H1 (cell line): ENCODE results near the gene SLC7A7. TPM values are rescaled to one million over a fixed set of nuclear protein-coding genes. Genes with fewer than 3 reads are reported as not detected.
A peak's percentile ranks its signal among the peaks of the same experiment; 100 is the strongest.

Experiments used
- CTCF ChIA-PET: fragments of 300-600 bp; sonication (Branson Sonifier 250); formaldehyde crosslinking; loops from one replicate; lab custom pipeline; 2021; ENCODE audit not compliant: partially characterized antibody; lab: Charles Lee
- POLR2A ChIA-PET: fragments of 300-600 bp; sonication (Branson Sonifier 250); formaldehyde crosslinking; loops from one replicate; lab custom pipeline; 2021; ENCODE audit warnings: inconsistent platforms; ENCODE audit not compliant: partially characterized antibody; lab: Charles Lee
- DNase-seq, 2 experiments: peaks; one replicate each; pipeline versions ENCODE4 v3.0.0 to v3.0.0-alpha.2; 2010 to 2022; ENCODE audit warnings: low spot score in 2 of 2, low read depth in 1 of 2, mixed read lengths in 1 of 2
- FAIRE-seq: peaks from 2 replicates; lab custom pipeline; 2011; peaks lifted over from hg19 to GRCh38; lab: Jason Lieb, UNC
- H2AFZ ChIP-seq: 2 replicates; pipeline ENCODE4 v1.8.1; 2012; ENCODE audit warnings: low read length, inconsistent platforms
- H2AK5ac ChIP-seq: 2 replicates; pipeline ENCODE4 v1.6.1; 2013; ENCODE audit warnings: low read depth, low read length
- H2BK120ac ChIP-seq: replicated peaks from 2 replicates; pipeline ENCODE3; 2013; ENCODE audit warnings: low read depth, low read length, inconsistent platforms
- H2BK12ac ChIP-seq: 2 replicates; pipeline ENCODE4 v1.6.1; 2013; ENCODE audit warnings: low read depth, low read length
- H2BK15ac ChIP-seq: 2 replicates; pipeline ENCODE4 v1.6.1; 2013; ENCODE audit warnings: low read length
- H2BK20ac ChIP-seq: 2 replicates; pipeline ENCODE4 v1.6.1; 2013; ENCODE audit warnings: low read length
- H2BK5ac ChIP-seq: 2 replicates; pipeline ENCODE4 v1.6.1; 2013; ENCODE audit warnings: low read depth, low read length
- H3K14ac ChIP-seq: 2 replicates; pipeline ENCODE4 v1.6.1; 2013; ENCODE audit warnings: inconsistent platforms; ENCODE audit not compliant: insufficient read length
- H3K18ac ChIP-seq: 2 replicates; pipeline ENCODE4 v1.6.1; 2013; ENCODE audit warnings: low read length; ENCODE audit errors: extremely low read depth
- H3K23ac ChIP-seq: 2 replicates; pipeline ENCODE4 v1.6.1; 2013; ENCODE audit warnings: inconsistent platforms; ENCODE audit not compliant: insufficient read length
- H3K23me2 ChIP-seq: 2 replicates; pipeline ENCODE4 v1.6.1; 2013; ENCODE audit warnings: low read depth, low read length
- H3K27ac ChIP-seq: 2 replicates; pipeline ENCODE4 v1.6.1; 2011; ENCODE audit warnings: low read depth, low read length, inconsistent platforms
- H3K27me3 ChIP-seq, 4 experiments: replicated peaks in 1 of 4; 1 replicate in 1 of 4; 2 replicates in 3 of 4; pipeline versions ENCODE4 v1.6.1 to v1.8.1; 2011 to 2013; ENCODE audit warnings: low read length in 3 of 4, mild to moderate bottlenecking in 3 of 4, inconsistent platforms in 2 of 4, mixed read lengths in 2 of 4, moderate library complexity in 1 of 4; ENCODE audit not compliant: control insufficient read depth in 3 of 4, insufficient read depth in 3 of 4; ENCODE audit errors: extremely low read depth in 1 of 4
- H3K36me3 ChIP-seq, 4 experiments: 2 replicates each; pipeline versions ENCODE4 v1.6.1 to v1.8.1; 2011 to 2013; ENCODE audit warnings: mild to moderate bottlenecking in 4 of 4, low read length in 3 of 4, moderate library complexity in 2 of 4, control low read depth in 1 of 4, inconsistent platforms in 1 of 4; ENCODE audit not compliant: insufficient read depth in 4 of 4, control insufficient read depth in 2 of 4
- H3K4ac ChIP-seq: replicated peaks from 2 replicates; pipeline ENCODE3; 2013; ENCODE audit warnings: low read length, low read depth, mixed read lengths, inconsistent platforms; ENCODE audit not compliant: insufficient read length
- H3K4me1 ChIP-seq, 4 experiments: replicated peaks in 1 of 4; 1 replicate in 1 of 4; 2 replicates in 3 of 4; pipeline versions ENCODE4 v1.6.1 to v1.8.1; 2011 to 2013; ENCODE audit warnings: low read length in 3 of 4, inconsistent platforms in 2 of 4, mixed read lengths in 1 of 4; ENCODE audit not compliant: insufficient read depth in 4 of 4, control insufficient read depth in 3 of 4
- H3K4me2 ChIP-seq, 2 experiments: 2 replicates each; pipeline versions ENCODE4 v1.6.1 to v1.8.1; 2011 to 2013; ENCODE audit warnings: low read depth in 2 of 2, low read length in 2 of 2, control low read depth in 1 of 2, inconsistent platforms in 1 of 2, mild to moderate bottlenecking in 1 of 2; ENCODE audit not compliant: insufficient read depth in 1 of 2
- H3K4me3 ChIP-seq, 4 experiments: fragments of 200-600, 300-600 bp in 1 of 4; sonication (generic), shearing (Covaris generic), sonication (Bioruptor Twin) in 1 of 4; 2 replicates each; pipeline versions ENCODE4 v1.5.1 to v1.8.1; 2011 to 2016; ENCODE audit warnings: low read length in 4 of 4, low read depth in 3 of 4, control low read depth in 2 of 4, inconsistent platforms in 2 of 4, mild to moderate bottlenecking in 2 of 4, mixed read lengths in 1 of 4, moderate library complexity in 1 of 4; ENCODE audit not compliant: insufficient read depth in 2 of 4; ENCODE audit errors: extremely low read depth in 1 of 4
- H3K56ac ChIP-seq: replicated peaks from 2 replicates; pipeline ENCODE3; 2013; ENCODE audit warnings: low read depth, mild to moderate bottlenecking, mixed read lengths, low read length, inconsistent platforms; ENCODE audit not compliant: insufficient read length
- H3K79me1 ChIP-seq: 2 replicates; pipeline ENCODE4 v1.6.1; 2013; ENCODE audit warnings: low read depth, low read length, control low read depth
- H3K79me2 ChIP-seq, 2 experiments: 2 replicates each; pipeline versions ENCODE4 v1.6.1 to v1.8.1; 2012 to 2013; ENCODE audit warnings: low read length in 2 of 2, mild to moderate bottlenecking in 2 of 2, inconsistent platforms in 1 of 2; ENCODE audit not compliant: insufficient read depth in 2 of 2, control insufficient read depth in 1 of 2
- H3K9ac ChIP-seq, 4 experiments: replicated peaks in 1 of 4; 1 replicate in 1 of 4; 2 replicates in 3 of 4; pipeline versions ENCODE4 v1.6.1 to v1.8.1; 2011 to 2013; ENCODE audit warnings: low read depth in 3 of 4, low read length in 3 of 4, control low read depth in 2 of 4, mild to moderate bottlenecking in 2 of 4, moderate library complexity in 2 of 4, inconsistent platforms in 1 of 4; ENCODE audit errors: extremely low read depth in 1 of 4
- H3K9me3 ChIP-seq, 2 experiments: 2 replicates each; pipeline versions ENCODE4 v1.6.1 to v1.8.1; 2012 to 2013; ENCODE audit warnings: mild to moderate bottlenecking in 2 of 2, moderate library complexity in 2 of 2, control low read depth in 1 of 2, inconsistent platforms in 1 of 2, low read depth in 1 of 2, low read length in 1 of 2, mixed read lengths in 1 of 2; ENCODE audit not compliant: insufficient read depth in 2 of 2
- H4K20me1 ChIP-seq, 2 experiments: replicated peaks in 1 of 2; 2 replicates each; pipeline versions ENCODE3 to v1.8.1; 2011 to 2013; ENCODE audit warnings: inconsistent platforms in 2 of 2, low read length in 2 of 2, mild to moderate bottlenecking in 1 of 2; ENCODE audit not compliant: insufficient read depth in 2 of 2, control insufficient read depth in 1 of 2
- H4K5ac ChIP-seq: 2 replicates; pipeline ENCODE4 v1.6.1; 2013; ENCODE audit warnings: low read length, low read depth, mixed read lengths, inconsistent platforms; ENCODE audit not compliant: insufficient read length
- H4K8ac ChIP-seq: 2 replicates; pipeline ENCODE4 v1.8.0; 2013; ENCODE audit warnings: mild to moderate bottlenecking, moderate library complexity, low read length, inconsistent platforms; ENCODE audit not compliant: insufficient read depth; ENCODE audit errors: extremely low read depth
- H4K91ac ChIP-seq: replicated peaks from 2 replicates; pipeline ENCODE3; 2013; ENCODE audit warnings: low read length, mixed read lengths, inconsistent platforms; ENCODE audit not compliant: insufficient read length
- WGBS, 2 experiments: shearing (Covaris generic) in 1 of 2; methylation state at CpG; one replicate each; pipeline versions ENCODE4 v1.1.6 to v1.1.7; 2013 to 2015; ENCODE audit warnings: low lambda C conversion rate in 2 of 2, mixed read lengths in 2 of 2, inconsistent platforms in 1 of 2, low coverage in 1 of 2, missing lambda C conversion rate in 1 of 2; ENCODE audit not compliant: insufficient replicate concordance in 2 of 2, insufficient coverage in 1 of 2, insufficient read length in 1 of 2; ENCODE audit errors: extremely low coverage in 1 of 2, missing lambda C conversion rate in 1 of 2; 5-methylcytosine and 5-hydroxymethylcytosine counted together
- polyA plus RNA-seq, 7 experiments: library from polyadenylated mRNA; depleted of rRNA in 3 of 7; stranded (reverse) in 5 of 7; unstranded in 2 of 7; fragments of >200 nt in 5 of 7; fragments of 200-250 nt in 2 of 7; gene quantifications; 1 replicate in 5 of 7; 2 replicates in 1 of 7; 4 replicates in 1 of 7; pipeline versions ENCODE4 v1.2.1 to v1.2.3, GENCODE V29; 2011 to 2013; ENCODE audit warnings: missing spikeins in 2 of 7, mixed read lengths in 2 of 7
- total RNA-seq: library from RNA; stranded (reverse); fragmentation: NEBNext Ultra II Directional; extraction: Animal tissue kit (Norgen Biotek cat#: 25700); gene quantifications from 2 replicates; pipeline ENCODE4 v1.2.1, GENCODE V29; 2021

Gene SLC7A7
- total and polyA plus RNA-seq, 2 of the 8 experiments (the other 6 are each of a cell fraction or from before 2014, with no cell fraction given): 5.8 to 14.9 TPM

DNA sequence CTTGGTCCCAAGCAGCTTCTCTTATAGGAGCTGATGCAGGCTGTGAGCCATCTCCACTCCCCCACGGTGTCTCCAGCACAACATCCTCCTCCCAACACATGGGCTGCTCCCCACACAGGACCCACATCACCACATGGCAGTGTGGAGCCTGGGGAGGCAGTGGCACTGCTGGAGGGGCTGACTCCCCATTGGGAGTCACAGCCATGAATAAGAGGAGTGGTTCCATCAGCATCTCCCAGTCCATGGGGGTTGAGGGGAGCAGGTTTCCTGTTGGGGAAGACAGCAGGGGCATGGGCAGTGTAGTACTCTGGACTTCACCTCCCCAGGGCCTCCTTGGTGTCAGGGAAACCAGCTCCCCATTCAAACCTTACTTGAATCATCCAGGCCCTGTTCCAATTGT, 89.2 kb downstream of the SLC7A7 start:
- no peak overlapping the region for H4K91ac ChIP-seq
- H2BK12ac ChIP-seq: no peak overlapping the region
- H3K56ac ChIP-seq: no peak overlapping the region
- H3K14ac ChIP-seq: no peak overlapping the region
- 0 out of 4 replicates have a peak, but pooled peaks cover 0 to 4% of the 10 kb centered on the region in 2 experiments for H3K9me3 ChIP-seq
- H3K18ac ChIP-seq: no peak overlapping the region
- no peaks in the 10 kb centered on the region for H3K27me3 ChIP-seq
- H3K9ac ChIP-seq: no peak overlapping the region
- H3K23me2 ChIP-seq: no peaks in the 10 kb centered on the region
- no peak overlapping the region for H3K4ac ChIP-seq
- H2AK5ac ChIP-seq: no peak overlapping the region
- ChIA-PET CTCF (interaction anchor here (0.9 to 1.4 kb wide), 5 partner anchors 34 to 156 kb away, joined by 3 to 4 read pairs (median 3); no protein-coding TSS in a partner anchor), POLR2A (interaction anchor here (0.6 kb wide), 1 partner anchor 70 kb away, joined by 3 read pairs; no protein-coding TSS in a partner anchor)
- no peaks in the 10 kb centered on the region for H3K4me1 ChIP-seq
- no peak overlapping the region for H3K4me3 ChIP-seq
- no peak overlapping the region for H2BK120ac ChIP-seq
- H4K8ac ChIP-seq: no peak overlapping the region
- H3K36me3 ChIP-seq: no peaks in the 10 kb centered on the region
- H4K20me1 ChIP-seq: no peaks in the 10 kb centered on the region
- no peak overlapping the region for H4K5ac ChIP-seq
- no peak overlapping the region for H2AFZ ChIP-seq
- H3K79me2 ChIP-seq: no peaks in the 10 kb centered on the region
- FAIRE-seq: no peak
- WGBS, 2 experiments: 100% methylated on average over 1 of the region's 1 CpG; no CpG with 5 or more reads in 1 of the 2 experiments
- no peak overlapping the region for H3K27ac ChIP-seq
- H3K79me1 ChIP-seq: no peaks in the 10 kb centered on the region
- peak in 1 of 2 experiments; percentile 36 for DNase-seq
- no peak overlapping the region for H2BK5ac ChIP-seq
- H2BK15ac ChIP-seq: 0 out of 2 replicates have a peak overlapping the region, but pooled peaks have one; percentile 21
- H3K23ac ChIP-seq: no peak overlapping the region
- H2BK20ac ChIP-seq: no peak overlapping the region
- H3K4me2 ChIP-seq: no peak overlapping the region
